ENCODE data around the gene CRB3.

CRB3 gene

DNA sequence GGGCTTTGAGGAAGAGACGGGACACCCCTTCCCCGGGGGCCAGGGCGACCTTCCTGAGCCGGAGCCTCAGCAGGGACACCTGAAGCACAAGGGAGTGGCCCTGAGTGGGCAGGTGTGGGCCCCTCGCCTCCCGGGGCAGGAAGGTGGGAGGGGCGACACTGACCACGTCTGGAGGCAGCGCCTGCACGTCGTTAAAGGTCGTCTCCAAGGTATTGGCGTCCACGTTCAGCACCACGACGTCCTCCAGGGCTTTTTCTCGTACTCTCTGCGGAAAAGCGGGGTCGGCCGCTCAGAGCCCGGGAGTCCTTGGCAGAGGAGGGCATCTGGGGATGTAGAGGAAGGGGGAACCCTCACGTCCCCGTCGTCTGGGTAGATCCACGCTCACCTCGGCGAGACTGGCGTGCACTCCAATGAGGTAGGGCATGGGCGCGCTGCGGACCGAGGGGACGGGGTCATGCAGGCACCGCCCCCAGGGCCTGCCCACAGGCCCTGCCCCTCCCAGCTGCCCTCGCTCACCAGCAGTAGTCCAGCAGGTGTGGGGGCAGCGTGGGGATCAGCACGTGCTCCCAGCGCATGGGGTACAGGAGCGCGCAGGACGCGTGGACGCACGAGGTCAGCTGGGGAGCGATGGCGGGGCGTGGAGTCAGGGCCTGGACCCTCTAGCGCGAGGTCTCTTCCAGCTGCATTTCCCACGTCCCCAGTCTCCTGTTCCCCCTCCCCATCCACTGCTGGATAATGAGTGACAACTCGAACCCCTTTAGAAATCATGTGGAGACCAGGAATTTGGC is 11.4 kb downstream of the CRB3 start:
- no peak overlapping the region for H3K27ac ChIP-seq
- TF ChIP-seq ZFX (IDR thresholded peaks at IDR 0.05) = no peak
- TF ChIP-seq, protein P1, sequence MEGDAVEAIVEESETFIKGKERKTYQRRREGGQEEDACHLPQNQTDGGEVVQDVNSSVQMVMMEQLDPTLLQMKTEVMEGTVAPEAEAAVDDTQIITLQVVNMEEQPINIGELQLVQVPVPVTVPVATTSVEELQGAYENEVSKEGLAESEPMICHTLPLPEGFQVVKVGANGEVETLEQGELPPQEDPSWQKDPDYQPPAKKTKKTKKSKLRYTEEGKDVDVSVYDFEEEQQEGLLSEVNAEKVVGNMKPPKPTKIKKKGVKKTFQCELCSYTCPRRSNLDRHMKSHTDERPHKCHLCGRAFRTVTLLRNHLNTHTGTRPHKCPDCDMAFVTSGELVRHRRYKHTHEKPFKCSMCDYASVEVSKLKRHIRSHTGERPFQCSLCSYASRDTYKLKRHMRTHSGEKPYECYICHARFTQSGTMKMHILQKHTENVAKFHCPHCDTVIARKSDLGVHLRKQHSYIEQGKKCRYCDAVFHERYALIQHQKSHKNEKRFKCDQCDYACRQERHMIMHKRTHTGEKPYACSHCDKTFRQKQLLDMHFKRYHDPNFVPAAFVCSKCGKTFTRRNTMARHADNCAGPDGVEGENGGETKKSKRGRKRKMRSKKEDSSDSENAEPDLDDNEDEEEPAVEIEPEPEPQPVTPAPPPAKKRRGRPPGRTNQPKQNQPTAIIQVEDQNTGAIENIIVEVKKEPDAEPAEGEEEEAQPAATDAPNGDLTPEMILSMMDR (conservative IDR thresholded peaks at IDR 0.05) = no peak

DNA sequence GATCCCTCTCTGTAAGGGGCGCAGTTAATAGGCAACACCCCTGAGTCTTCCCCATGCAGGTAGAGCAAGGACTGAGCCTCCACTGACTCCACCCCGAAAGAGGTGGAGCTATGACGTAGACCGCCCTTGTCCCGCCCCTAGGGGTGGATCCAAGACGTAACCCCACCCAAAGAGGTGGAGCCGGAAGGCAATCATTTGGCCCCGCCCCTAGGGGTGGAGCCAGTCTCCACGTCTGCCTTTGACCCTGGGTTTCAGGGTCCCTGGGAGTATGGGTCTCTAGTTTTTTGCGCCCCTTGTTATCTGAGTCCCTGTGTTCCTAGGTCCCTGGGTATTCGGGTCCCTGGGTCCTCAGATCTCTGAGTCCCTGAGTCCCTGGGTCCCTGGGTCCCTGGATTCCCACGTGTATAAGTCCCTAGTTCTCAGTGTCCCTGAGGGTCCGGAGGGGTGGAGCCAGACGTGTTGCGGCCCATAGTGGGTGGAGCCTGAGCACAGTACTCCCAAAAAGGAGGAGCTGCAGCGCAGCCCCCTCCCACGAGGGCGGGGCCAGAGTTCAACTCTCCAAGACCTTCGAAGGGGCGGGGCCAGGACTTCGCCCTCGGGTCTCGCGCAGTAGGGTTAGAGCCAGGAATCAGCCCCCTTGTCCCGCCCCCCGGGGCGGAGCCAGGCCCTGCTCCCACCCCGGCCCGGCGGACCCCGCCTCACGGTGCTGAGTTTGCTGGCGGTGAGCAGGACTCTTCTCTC is 12.3 kb downstream of the CRB3 start:
- no peak overlapping the region for H3K27ac ChIP-seq
- TF ChIP-seq, protein P1 (conservative IDR thresholded peaks at IDR 0.05) = no peak
- no peak for TF ChIP-seq ZFX (IDR thresholded peaks at IDR 0.05)

DNA sequence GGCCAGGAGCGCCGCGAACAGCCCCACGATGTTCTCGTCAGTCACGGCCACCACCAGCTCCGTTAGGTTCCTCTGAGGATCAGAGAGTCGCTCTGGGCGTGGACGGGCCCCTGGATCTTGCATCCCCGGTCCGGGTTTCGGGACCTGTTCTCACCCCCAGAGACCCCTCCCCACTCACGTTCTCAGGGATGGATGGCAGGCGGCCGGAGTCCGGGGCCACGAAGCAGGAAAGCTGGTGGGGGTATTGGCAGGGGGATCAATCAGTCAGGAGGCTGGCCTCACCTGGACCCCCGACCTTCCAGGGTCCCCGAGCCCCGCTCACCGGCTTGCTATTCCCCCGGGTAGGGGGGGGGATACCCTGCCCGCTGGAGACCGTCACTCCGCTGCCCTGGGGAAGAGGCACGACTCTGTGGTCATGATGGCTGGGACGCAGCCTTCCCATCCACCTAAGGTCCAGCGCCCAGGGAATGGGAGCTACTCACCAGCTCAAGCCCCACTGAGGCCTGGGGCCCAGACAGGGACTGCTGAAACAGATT is 12.9 kb downstream of the CRB3 start:
- no peak overlapping the region for H3K27ac ChIP-seq
- TF ChIP-seq, protein P1 (conservative IDR thresholded peaks at IDR 0.05) = no peak
- TF ChIP-seq ZFX (IDR thresholded peaks at IDR 0.05) = no peak

DNA sequence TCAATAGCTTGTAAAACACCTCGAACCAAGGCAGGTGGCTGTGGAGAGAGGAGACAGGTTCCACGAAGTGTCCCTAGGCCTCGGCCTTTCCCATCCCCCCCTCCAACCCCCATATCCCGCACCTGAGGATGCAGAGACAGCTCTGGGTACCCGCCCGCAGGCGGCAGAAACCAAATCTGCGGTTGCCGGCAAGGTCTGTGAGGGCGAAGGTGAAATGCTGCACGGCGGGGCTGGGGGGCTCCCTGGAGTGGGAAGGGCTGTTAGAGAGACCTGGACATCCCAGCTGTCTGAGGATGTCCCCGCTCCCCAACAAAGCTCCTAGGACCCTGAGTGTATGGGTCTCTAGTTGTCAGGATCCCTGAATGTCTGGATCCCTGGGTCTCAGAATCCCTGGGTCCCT is 14.7 kb downstream of the CRB3 start:
- no peak overlapping the region for H3K27ac ChIP-seq
- TF ChIP-seq ZFX (IDR thresholded peaks at IDR 0.05) = no peak
- TF ChIP-seq, protein P1 (conservative IDR thresholded peaks at IDR 0.05) = no peak

DNA sequence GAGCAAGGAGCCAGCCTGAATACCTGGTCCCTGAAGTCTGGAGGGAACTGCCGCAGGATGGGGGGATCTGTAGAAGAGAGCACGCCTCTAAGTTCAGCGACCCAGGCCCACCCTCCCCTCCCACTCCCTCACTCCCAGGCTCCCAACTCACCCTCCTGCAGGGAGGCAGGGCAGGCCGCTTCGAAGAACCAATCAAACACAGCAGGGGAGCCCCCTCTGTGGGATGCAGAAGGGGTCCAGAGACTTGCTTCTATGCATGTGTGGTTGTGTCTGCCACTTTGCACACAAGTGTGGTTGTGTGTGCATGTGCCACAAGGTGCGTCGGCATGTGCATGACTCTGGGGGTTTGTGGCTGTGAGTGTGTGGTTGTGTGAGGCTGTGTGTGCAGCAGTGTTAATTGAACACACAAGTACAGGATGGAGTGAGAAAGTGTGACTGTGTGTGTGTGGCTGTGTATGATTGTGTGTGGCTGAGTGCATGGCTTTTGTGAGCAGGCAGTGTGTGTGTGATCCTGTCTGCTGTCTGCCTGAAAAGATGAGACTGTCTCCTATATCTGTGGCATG is 15.8 kb downstream of the CRB3 start:
- TF ChIP-seq, protein P1 (conservative IDR thresholded peaks at IDR 0.05) = no peak
- H3K27ac ChIP-seq = no peak overlapping the region

DNA sequence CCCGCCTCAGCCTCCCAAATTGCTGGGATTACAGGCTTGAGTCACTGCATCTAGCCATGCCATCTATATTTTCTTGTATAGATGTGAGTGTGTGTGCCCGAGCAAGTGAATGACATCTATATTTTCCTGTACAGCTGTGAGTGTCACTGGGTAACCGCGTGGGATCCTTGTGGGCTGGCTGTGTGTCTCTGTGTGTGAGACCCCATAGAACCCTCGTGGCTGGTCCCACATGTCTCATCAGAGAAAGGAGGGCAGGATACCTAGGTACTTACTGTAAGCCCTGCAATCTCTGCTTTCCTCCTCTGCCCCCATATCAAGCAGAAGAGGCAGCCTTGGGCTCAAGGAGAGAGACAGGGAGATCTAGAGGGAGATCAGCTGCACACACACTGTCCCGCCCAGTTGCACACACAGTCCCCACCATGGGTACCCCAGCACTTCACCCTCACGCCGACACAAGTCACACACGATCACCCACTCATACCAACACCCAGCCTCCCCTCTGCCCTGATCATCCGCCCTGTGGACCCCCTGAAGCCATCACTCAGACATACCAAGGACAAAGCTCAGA is 16.9 kb downstream of the CRB3 start:
- H3K27ac ChIP-seq = no peak overlapping the region
- TF ChIP-seq ZFX (IDR thresholded peaks at IDR 0.05) = no peak
- TF ChIP-seq, protein P1 (conservative IDR thresholded peaks at IDR 0.05) = no peak
